ENCODE results near the gene PLCD3. TPM values are rescaled to one million over a fixed set of nuclear protein-coding genes. Genes with fewer than 3 reads are reported as not detected.
A peak's percentile ranks its signal among the peaks of the same experiment; 100 is the strongest.

The PLCD3 gene
- total and polyA plus RNA-seq, 9 of the 15 experiments (the other 6 are each of a cell fraction or from before 2014, with no cell fraction given) = 0.20 to 22.6 (median 7.5) TPM

DNA sequence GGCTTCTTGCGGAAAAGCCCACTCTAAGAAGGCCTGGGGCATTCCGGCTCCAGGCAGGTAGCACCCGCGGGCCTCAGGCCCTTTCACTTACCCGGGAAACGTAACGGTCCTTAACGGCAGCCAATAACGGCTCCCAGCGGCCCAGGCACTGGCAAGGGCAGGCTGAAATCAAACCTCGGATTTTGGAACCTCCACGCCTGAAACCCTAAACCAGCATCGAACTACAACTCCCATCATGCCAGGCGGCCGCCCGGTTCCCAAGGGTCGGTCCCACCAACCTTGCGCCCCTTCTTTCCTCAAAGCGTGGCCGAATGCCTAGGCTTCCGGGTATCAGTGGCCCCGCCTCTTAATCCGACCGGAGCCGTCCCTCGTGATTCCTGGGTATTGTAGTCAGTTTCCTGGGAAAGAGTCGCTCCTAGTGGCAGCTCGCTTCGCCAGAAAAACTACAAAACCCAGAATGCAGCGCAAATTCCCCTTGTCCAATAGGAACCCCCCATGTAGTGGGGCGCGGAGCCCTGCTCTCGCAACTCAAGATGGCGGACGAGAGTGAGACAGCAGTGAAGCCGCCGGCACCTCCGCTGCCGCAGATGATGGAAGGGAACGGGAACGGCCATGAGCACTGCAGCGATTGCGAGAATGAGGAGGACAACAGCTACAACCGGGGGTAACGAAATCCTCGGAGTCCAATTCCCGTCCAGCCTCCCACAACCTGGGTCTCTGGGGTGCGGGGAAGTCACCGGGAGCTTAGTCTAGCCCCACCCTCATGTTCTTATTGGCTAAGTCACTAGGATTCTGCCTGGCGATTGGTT lies 71.3 kb downstream of the PLCD3 start, which contains the start of gene NMT1 (continued):
- TF ChIP-seq, protein P1, sequence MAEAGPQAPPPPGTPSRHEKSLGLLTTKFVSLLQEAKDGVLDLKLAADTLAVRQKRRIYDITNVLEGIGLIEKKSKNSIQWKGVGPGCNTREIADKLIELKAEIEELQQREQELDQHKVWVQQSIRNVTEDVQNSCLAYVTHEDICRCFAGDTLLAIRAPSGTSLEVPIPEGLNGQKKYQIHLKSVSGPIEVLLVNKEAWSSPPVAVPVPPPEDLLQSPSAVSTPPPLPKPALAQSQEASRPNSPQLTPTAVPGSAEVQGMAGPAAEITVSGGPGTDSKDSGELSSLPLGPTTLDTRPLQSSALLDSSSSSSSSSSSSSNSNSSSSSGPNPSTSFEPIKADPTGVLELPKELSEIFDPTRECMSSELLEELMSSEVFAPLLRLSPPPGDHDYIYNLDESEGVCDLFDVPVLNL (CRISPR knock-in tag; IDR thresholded peaks at IDR 0.05; ENCODE audit: low read depth) = 0 out of 2 replicates have a peak, but pooled peaks have one; percentile 39
- TF ChIP-seq FOS (IDR thresholded peaks at IDR 0.05; ENCODE audit: extremely low read depth, insufficient read length) (peak; percentile 97), YY1 (IDR thresholded peaks at IDR 0.05; ENCODE audit: borderline replicate concordance in 1 of 3, control insufficient read depth in 1 of 3, extremely low read depth in 1 of 3, insufficient read depth in 3 of 3, insufficient read length in 1 of 3, insufficient replicate concordance in 2 of 3, low read depth in 1 of 3, low read length in 2 of 3) (peak; percentile 95 to 98 (median 97)), RBFOX2 (IDR thresholded peaks at IDR 0.05; ENCODE audit: low read depth, low read length) (peak; percentile 95), ZKSCAN8 (CRISPR knock-in tag; IDR thresholded peaks at IDR 0.05) (no peak), MCM7 (IDR thresholded peaks at IDR 0.05) (no peak), HMGN3 (IDR thresholded peaks at IDR 0.05; ENCODE audit: borderline replicate concordance, extremely low read depth, insufficient read length, low read depth, low read length) (no peak), KHSRP (IDR thresholded peaks at IDR 0.05) (no peak), ZNF174 (CRISPR knock-in tag; IDR thresholded peaks at IDR 0.05) (peak; percentile 68; the same call in 1 of the 2 replicates), XRCC4 (IDR thresholded peaks at IDR 0.05; ENCODE audit: extremely low read depth, insufficient read depth, insufficient read length) (no peak), ZNF696 (CRISPR knock-in tag; conservative IDR thresholded peaks at IDR 0.05) (no peak), NCOA1 (IDR thresholded peaks at IDR 0.05; ENCODE audit: low read depth) (no peak), HEY1 (CRISPR knock-in tag; IDR thresholded peaks at IDR 0.05; ENCODE audit: borderline replicate concordance) (no peak), CEBPG (CRISPR knock-in tag; IDR thresholded peaks at IDR 0.05) (0 out of 2 replicates have a peak, but pooled peaks have one; percentile 14), CEBPG (tag; conservative IDR thresholded peaks at IDR 0.05 in 1 of 2, IDR thresholded peaks at IDR 0.05 in 1 of 2) (peak; percentile 69 to 75; a peak in 3 of 4 replicates)
- TF ChIP-seq, protein P2, sequence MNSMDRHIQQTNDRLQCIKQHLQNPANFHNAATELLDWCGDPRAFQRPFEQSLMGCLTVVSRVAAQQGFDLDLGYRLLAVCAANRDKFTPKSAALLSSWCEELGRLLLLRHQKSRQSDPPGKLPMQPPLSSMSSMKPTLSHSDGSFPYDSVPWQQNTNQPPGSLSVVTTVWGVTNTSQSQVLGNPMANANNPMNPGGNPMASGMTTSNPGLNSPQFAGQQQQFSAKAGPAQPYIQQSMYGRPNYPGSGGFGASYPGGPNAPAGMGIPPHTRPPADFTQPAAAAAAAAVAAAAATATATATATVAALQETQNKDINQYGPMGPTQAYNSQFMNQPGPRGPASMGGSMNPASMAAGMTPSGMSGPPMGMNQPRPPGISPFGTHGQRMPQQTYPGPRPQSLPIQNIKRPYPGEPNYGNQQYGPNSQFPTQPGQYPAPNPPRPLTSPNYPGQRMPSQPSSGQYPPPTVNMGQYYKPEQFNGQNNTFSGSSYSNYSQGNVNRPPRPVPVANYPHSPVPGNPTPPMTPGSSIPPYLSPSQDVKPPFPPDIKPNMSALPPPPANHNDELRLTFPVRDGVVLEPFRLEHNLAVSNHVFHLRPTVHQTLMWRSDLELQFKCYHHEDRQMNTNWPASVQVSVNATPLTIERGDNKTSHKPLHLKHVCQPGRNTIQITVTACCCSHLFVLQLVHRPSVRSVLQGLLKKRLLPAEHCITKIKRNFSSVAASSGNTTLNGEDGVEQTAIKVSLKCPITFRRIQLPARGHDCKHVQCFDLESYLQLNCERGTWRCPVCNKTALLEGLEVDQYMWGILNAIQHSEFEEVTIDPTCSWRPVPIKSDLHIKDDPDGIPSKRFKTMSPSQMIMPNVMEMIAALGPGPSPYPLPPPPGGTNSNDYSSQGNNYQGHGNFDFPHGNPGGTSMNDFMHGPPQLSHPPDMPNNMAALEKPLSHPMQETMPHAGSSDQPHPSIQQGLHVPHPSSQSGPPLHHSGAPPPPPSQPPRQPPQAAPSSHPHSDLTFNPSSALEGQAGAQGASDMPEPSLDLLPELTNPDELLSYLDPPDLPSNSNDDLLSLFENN (IDR thresholded peaks at IDR 0.05; ENCODE audit: low read depth in 2 of 2, low read length in 2 of 2) = peak; percentile 10 to 51; a peak in 2 of 4 replicates
- TF ChIP-seq, protein P3, sequence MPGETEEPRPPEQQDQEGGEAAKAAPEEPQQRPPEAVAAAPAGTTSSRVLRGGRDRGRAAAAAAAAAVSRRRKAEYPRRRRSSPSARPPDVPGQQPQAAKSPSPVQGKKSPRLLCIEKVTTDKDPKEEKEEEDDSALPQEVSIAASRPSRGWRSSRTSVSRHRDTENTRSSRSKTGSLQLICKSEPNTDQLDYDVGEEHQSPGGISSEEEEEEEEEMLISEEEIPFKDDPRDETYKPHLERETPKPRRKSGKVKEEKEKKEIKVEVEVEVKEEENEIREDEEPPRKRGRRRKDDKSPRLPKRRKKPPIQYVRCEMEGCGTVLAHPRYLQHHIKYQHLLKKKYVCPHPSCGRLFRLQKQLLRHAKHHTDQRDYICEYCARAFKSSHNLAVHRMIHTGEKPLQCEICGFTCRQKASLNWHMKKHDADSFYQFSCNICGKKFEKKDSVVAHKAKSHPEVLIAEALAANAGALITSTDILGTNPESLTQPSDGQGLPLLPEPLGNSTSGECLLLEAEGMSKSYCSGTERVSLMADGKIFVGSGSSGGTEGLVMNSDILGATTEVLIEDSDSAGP (CRISPR knock-in tag; IDR thresholded peaks at IDR 0.05) = no peak

All from K562 (cell line).